ENCODE measurements around the gene ARHGAP26. TPM values are rescaled to one million over a fixed set of nuclear protein-coding genes. Genes with fewer than 3 reads are reported as not detected.

Gene ARHGAP26
- total and polyA plus RNA-seq, 7 donors: 2.5 to 28.7 (median 12.0) TPM

DNA sequence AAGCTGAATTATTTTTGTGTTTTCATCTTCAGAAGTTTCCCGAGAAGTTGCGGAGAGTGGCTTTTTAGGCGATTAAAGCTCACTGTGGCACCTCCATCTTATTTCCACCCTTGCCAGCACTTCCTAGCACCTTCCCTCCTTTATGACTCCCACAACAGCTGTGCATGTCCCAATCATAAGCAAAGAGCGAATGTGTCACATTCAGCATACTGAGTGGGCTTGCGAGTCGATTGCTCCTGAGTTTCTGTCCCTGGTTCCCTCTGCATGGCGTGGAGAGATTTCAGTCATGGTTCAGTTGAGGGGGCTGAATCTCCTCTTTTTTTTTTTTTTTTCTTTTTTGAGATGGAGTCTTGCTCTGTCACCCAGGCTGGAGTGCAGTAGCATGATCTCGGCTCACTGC is 144.9 kb downstream of the ARHGAP26 start:
- WGBS, 3 donors: 87 to 93% (median 91%) methylated on average over 7 to 8 of the region's 8 CpGs
- Histone ChIP-seq H3K36me3 (ENCODE audit: insufficient read depth in 1 of 2, low read depth in 1 of 2) (peaks cover 0 to 30% of the 10 kb centered on the region in 2 donors), H3K9me3 (no peaks in the 10 kb centered on the region), H3K27me3 (ENCODE audit: insufficient read depth in 3 of 3, low read length in 2 of 3) (no peaks in the 10 kb centered on the region), H3K4me1 (no peaks in the 10 kb centered on the region), H3K27ac (no peak overlapping the region), H3K4me3 (no peak overlapping the region)
- DNase-seq (no peak), ATAC-seq (no peak)
- intact Hi-C loops (cut with DNase I): no loop called here
- TF ChIP-seq, protein P1, sequence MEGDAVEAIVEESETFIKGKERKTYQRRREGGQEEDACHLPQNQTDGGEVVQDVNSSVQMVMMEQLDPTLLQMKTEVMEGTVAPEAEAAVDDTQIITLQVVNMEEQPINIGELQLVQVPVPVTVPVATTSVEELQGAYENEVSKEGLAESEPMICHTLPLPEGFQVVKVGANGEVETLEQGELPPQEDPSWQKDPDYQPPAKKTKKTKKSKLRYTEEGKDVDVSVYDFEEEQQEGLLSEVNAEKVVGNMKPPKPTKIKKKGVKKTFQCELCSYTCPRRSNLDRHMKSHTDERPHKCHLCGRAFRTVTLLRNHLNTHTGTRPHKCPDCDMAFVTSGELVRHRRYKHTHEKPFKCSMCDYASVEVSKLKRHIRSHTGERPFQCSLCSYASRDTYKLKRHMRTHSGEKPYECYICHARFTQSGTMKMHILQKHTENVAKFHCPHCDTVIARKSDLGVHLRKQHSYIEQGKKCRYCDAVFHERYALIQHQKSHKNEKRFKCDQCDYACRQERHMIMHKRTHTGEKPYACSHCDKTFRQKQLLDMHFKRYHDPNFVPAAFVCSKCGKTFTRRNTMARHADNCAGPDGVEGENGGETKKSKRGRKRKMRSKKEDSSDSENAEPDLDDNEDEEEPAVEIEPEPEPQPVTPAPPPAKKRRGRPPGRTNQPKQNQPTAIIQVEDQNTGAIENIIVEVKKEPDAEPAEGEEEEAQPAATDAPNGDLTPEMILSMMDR (IDR thresholded peaks at IDR 0.05): no peak

DNA sequence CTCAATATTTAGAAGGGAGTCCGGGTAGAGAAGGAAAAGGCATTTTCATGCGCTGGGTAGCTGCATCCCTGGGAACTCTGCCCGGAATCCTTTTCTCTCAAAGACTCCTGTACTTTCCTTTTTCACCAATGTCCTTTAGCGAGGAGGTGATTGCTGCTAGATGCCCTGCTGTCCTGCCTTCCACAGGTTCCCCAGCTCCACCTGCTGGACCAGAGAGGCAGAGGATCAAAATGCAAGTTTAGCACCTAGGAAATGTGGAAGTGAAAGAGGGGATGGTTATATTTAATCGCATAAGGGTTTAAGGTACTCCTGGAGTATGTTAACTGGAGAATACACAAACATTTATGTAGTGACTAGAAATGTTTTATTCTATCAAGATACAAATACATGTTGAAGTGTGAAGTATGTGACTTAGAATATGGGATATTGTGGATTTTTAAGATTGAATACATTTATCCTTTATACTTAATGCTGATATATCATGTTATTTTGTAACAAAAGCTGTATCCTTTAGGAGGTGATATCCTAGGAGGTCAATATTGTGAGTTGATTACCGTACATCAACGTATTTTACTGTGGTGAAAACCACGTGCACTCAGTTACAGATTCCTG is 145.7 kb downstream of the ARHGAP26 start:
- no peak for DNase-seq
- Histone ChIP-seq H3K27ac (no peak overlapping the region), H3K36me3 (ENCODE audit: insufficient read depth in 1 of 2, low read depth in 1 of 2) (peaks cover 0 to 21% of the 10 kb centered on the region in 2 donors), H3K9me3 (no peaks in the 10 kb centered on the region), H3K27me3 (ENCODE audit: insufficient read depth in 3 of 3, low read length in 2 of 3) (no peaks in the 10 kb centered on the region), H3K4me3 (no peak overlapping the region), H3K4me1 (no peaks in the 10 kb centered on the region)
- intact Hi-C loops (cut with DNase I): no loop called here
- 73 to 86% (median 79%) methylated on average over 8 of the region's 8 CpGs for WGBS, 3 donors
- no peak for ATAC-seq
- TF ChIP-seq, protein P1 (IDR thresholded peaks at IDR 0.05): peak; percentile 12

DNA sequence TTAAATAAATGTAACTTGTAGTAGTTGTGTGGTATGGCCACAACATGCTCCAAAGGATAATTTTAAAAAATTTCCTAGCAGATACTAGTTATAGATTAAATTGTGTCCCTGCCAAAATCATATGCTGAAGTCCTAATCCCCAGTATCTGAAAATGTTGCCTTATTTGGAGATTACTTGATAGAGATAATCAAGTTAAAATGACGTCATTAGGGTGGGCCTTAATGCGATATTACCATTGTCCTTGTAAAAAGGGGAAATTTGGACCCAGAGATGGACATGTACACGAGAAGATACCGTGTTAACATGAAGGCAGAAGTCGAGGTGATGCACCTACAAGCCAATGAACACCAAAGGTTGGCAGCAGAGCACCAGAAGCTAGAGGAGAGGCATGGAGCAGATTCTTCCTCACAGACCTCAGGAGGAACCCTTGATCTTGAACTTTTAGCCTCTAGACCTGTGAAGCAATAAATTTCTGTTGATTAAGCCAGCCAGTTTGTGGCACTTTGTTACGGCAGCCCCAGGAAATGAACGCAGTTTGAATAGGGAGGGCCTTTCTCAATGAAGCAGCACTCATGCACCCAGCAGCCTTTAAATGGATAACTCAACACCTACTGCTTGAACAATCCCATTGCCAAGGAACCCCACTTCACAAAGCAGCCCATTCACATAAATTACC is 148.9 kb downstream of the ARHGAP26 start:
- Histone ChIP-seq H3K9me3 (no peaks in the 10 kb centered on the region), H3K4me3 (no peak overlapping the region), H3K4me1 (peaks cover 16% of the 10 kb centered on the region), H3K36me3 (ENCODE audit: insufficient read depth in 1 of 2, low read depth in 1 of 2) (no peaks in the 10 kb centered on the region), H3K27me3 (ENCODE audit: insufficient read depth in 3 of 3, low read length in 2 of 3) (no peaks in the 10 kb centered on the region), H3K27ac (no peak overlapping the region)
- no peak for DNase-seq
- 76 to 85% (median 77%) methylated on average over 7 of the region's 7 CpGs for WGBS, 3 donors
- intact Hi-C loops (cut with DNase I): no loop called here
- TF ChIP-seq, protein P1 (IDR thresholded peaks at IDR 0.05): no peak
- ATAC-seq: no peak

GRCh38 chr5:142920849-142921612 is 150.9 kb downstream of the ARHGAP26 start:
- no peak overlapping the region for H3K27ac ChIP-seq
- peaks cover 16% of the 10 kb centered on the region for H3K4me1 ChIP-seq
- H3K9me3 ChIP-seq: no peaks in the 10 kb centered on the region
- 67 to 97% (median 85%) methylated on average over 3 of the region's 3 CpGs for WGBS, 3 donors
- no peaks in the 10 kb centered on the region for H3K36me3 ChIP-seq (ENCODE audit: insufficient read depth in 1 of 2, low read depth in 1 of 2)
- DNase-seq (no peak), ATAC-seq (no peak)
- intact Hi-C loops (cut with DNase I): loop anchor here (5.0 to 10.0 kb wide), 2 partner anchors 484 to 901 kb away; partner anchors contain the start of gene NR3C1 (in 1 of the 2)
- H3K27me3 ChIP-seq (ENCODE audit: insufficient read depth in 3 of 3, low read length in 2 of 3): no peaks in the 10 kb centered on the region
- no peak overlapping the region for H3K4me3 ChIP-seq
- TF ChIP-seq, protein P1 (IDR thresholded peaks at IDR 0.05): no peak
